Endothelial cell of umbilical vein (primary cell): Measurements from ENCODE around the gene PRKX. TPM values are rescaled to one million over a fixed set of nuclear protein-coding genes. Genes with fewer than 3 reads are reported as not detected.

ENCODE experiments used
- BruUV-seq: library from RNA; stranded (reverse); fragments of 400-500 nt; replicated peaks from 2 replicates; lab custom pipeline; 2021; lab: Mats Ljungman, UMichigan
- CTCF ChIA-PET: fragments of 300-600, 350-600 bp; sonication (Branson Sonifier 250); formaldehyde crosslinking; loops from one replicate; lab custom pipeline; 2021; ENCODE audit warnings: antibody characterized with exemption, inconsistent platforms; lab: Charles Lee
- POLR2A ChIA-PET: fragments of 300-600, 350-600 bp; sonication (Branson Sonifier 250); formaldehyde crosslinking; loops from one replicate; lab custom pipeline; 2021; ENCODE audit warnings: antibody characterized with exemption, inconsistent platforms; lab: Charles Lee
- DNase-seq: peaks from one replicate; pipeline ENCODE4 v3.0.0-alpha.2; 2011; ENCODE audit warnings: low read depth, low spot score
- FAIRE-seq: peaks from 2 replicates; lab custom pipeline; 2011; peaks lifted over from hg19 to GRCh38; lab: Jason Lieb, UNC
- H2AFZ ChIP-seq: 2 replicates; pipeline ENCODE4 v1.6.0; 2012; ENCODE audit warnings: low read depth, low read length, control low read depth, inconsistent platforms
- H3K27ac ChIP-seq: 2 replicates; pipeline ENCODE4 v1.5.1; 2011; ENCODE audit warnings: low read depth, mild to moderate bottlenecking, control low read depth, low read length, moderate library complexity; ENCODE audit not compliant: insufficient read depth
- H3K27me3 ChIP-seq, 2 experiments: 2 replicates each; pipeline versions ENCODE4 v1.6.0 to v1.6.1; 2011; ENCODE audit warnings: low read length in 2 of 2, mixed read lengths in 1 of 2; ENCODE audit not compliant: control insufficient read depth in 2 of 2, insufficient read depth in 2 of 2
- H3K36me3 ChIP-seq, 2 experiments: 2 replicates in 1 of 2; 3 replicates in 1 of 2; pipeline ENCODE4 v1.5.1; 2011; ENCODE audit warnings: low read length in 2 of 2, mild to moderate bottlenecking in 1 of 2, moderate library complexity in 1 of 2; ENCODE audit not compliant: control insufficient read depth in 2 of 2, insufficient read depth in 2 of 2; ENCODE audit errors: extremely low read depth in 1 of 2
- H3K4me1 ChIP-seq: 3 replicates; pipeline ENCODE4 v1.5.1; 2011; ENCODE audit warnings: mild to moderate bottlenecking, low read length; ENCODE audit not compliant: control insufficient read depth, insufficient read depth; ENCODE audit errors: extremely low read depth
- H3K4me2 ChIP-seq: 2 replicates; pipeline ENCODE4 v1.6.1; 2011; ENCODE audit warnings: low read length, control low read depth, mixed read lengths; ENCODE audit not compliant: insufficient read depth
- H3K4me3 ChIP-seq, 3 experiments: fragments of 200-600 bp in 1 of 3; sonication (generic), shearing (Covaris generic) in 1 of 3; replicated peaks in 1 of 3; 2 replicates each; pipeline ENCODE4 v1.5.1; 2011 to 2016; ENCODE audit warnings: control low read depth in 3 of 3, low read length in 3 of 3, mild to moderate bottlenecking in 2 of 3, inconsistent platforms in 1 of 3, low read depth in 1 of 3, moderate library complexity in 1 of 3; ENCODE audit not compliant: insufficient read depth in 1 of 3
- H3K79me2 ChIP-seq: 2 replicates; pipeline ENCODE4 v1.6.0; 2012; ENCODE audit warnings: low read length, inconsistent platforms; ENCODE audit not compliant: control insufficient read depth, insufficient read depth
- H3K9ac ChIP-seq: replicated peaks from 2 replicates; pipeline ENCODE3; 2011; ENCODE audit warnings: low read length, control low read depth; ENCODE audit not compliant: insufficient read depth; ENCODE audit errors: extremely low read depth
- H3K9me1 ChIP-seq: replicated peaks from 3 replicates; pipeline ENCODE4 v1.6.0; 2011; ENCODE audit warnings: mild to moderate bottlenecking, low read length; ENCODE audit not compliant: control insufficient read depth, insufficient read depth; ENCODE audit errors: extremely low read depth
- H3K9me3 ChIP-seq: replicated peaks from 2 replicates; pipeline ENCODE4 v1.5.1; 2012; ENCODE audit warnings: low read length, inconsistent platforms; ENCODE audit not compliant: control insufficient read depth, insufficient read depth
- H4K20me1 ChIP-seq: replicated peaks from 2 replicates; pipeline ENCODE3; 2011; ENCODE audit warnings: mild to moderate bottlenecking, low read length; ENCODE audit not compliant: control insufficient read depth, insufficient read depth; ENCODE audit errors: extremely low read depth
- EZH2 ChIP-seq: IDR thresholded peaks from 2 replicates; pipeline ENCODE4 v1.6.1; 2012; ENCODE audit warnings: borderline replicate concordance, low read depth, mild to moderate bottlenecking, moderate library complexity, low read length, inconsistent platforms; ENCODE audit not compliant: severe bottlenecking
- FOS ChIP-seq: IDR thresholded peaks from 2 replicates; pipeline ENCODE4 v1.6.1; 2011; ENCODE audit warnings: mild to moderate bottlenecking, low read length, moderate library complexity, borderline replicate concordance; ENCODE audit not compliant: insufficient read depth
- GATA2 ChIP-seq: IDR thresholded peaks from 2 replicates; pipeline ENCODE4 v1.7.0; 2011; ENCODE audit warnings: low read depth, mild to moderate bottlenecking, moderate library complexity, mixed read lengths, low read length; ENCODE audit not compliant: insufficient read length, insufficient read depth
- JUN ChIP-seq: IDR thresholded peaks from 2 replicates; pipeline ENCODE4 v1.6.1; 2011; ENCODE audit warnings: borderline replicate concordance, low read depth; ENCODE audit not compliant: insufficient read length, insufficient read depth
- MAX ChIP-seq: IDR thresholded peaks from 2 replicates; pipeline ENCODE4 v1.6.1; 2011; ENCODE audit not compliant: insufficient read depth, insufficient read length
- MYC ChIP-seq: IDR thresholded peaks from one replicate; pipeline ENCODE4 v1.6.1; 2011; ENCODE audit warnings: mild to moderate bottlenecking, low read depth, low read length
- POLR2A ChIP-seq: IDR thresholded peaks from 2 replicates; pipeline ENCODE4 v1.6.1; 2012; ENCODE audit warnings: low read depth, mild to moderate bottlenecking, control low read depth, low read length
- POLR2AphosphoS5 ChIP-seq: IDR thresholded peaks from 2 replicates; pipeline ENCODE4 v1.6.1; 2012; ENCODE audit warnings: low read depth, mild to moderate bottlenecking, control low read depth, low read length, moderate library complexity; ENCODE audit not compliant: insufficient read depth
- dilution Hi-C: fragments of 300-500 bp; cut with MboI; formaldehyde crosslinking; loops from one replicate; pipeline ENCODE4 v1.15.0; 2019; ENCODE audit warnings: low sequenced_read_pairs; ENCODE audit not compliant: extremely low pct_ligation_motif_present
- intact Hi-C: fragments of 100-400 bp; cut with micrococcal nuclease; formaldehyde crosslinking; loops from one replicate; pipeline ENCODE4 v1.10.0; 2022
- polyA plus RNA-seq, 4 experiments: library from polyadenylated mRNA; depleted of rRNA in 3 of 4; stranded (reverse) in 3 of 4; unstranded in 1 of 4; fragments of >200 nt; gene quantifications; 2 replicates each; pipeline versions ENCODE4 v1.2.1 to v1.2.3, GENCODE V29; 2011 to 2012; ENCODE audit warnings: missing spikeins in 1 of 4
- total RNA-seq: library from RNA; stranded (reverse); gene quantifications from 2 replicates; pipeline ENCODE4 v1.2.3, GENCODE V29; 2021
- TF ChIP-seq, protein P1 (sequence below), 2 donors: IDR thresholded peaks; 1 replicate in 1 of 2; 2 replicates in 1 of 2; pipeline ENCODE4 v1.5.1; 2011; ENCODE audit warnings: low read length in 2 of 2, mild to moderate bottlenecking in 2 of 2, moderate library complexity in 2 of 2, control low read depth in 1 of 2, inconsistent platforms in 1 of 2, low read depth in 1 of 2; ENCODE audit not compliant: insufficient read depth in 1 of 2; ENCODE audit errors: extremely low read depth in 1 of 2

The PRKX gene
- total and polyA plus RNA-seq, 2 donors (not counting 3 experiments of a cell fraction or from before 2014, with no cell fraction given): 11.2 to 27.5 TPM

GRCh38 chrX:3757510-3758025, 44.1 kb upstream of the PRKX start:
- Histone ChIP-seq H3K4me3 (no peak overlapping the region), H3K27ac (no peak overlapping the region), H3K9me1 (no peaks in the 10 kb centered on the region), H3K36me3 (no peaks in the 10 kb centered on the region), H3K79me2 (no peaks in the 10 kb centered on the region), H4K20me1 (no peaks in the 10 kb centered on the region), H3K4me2 (no peak overlapping the region), H3K4me1 (no peaks in the 10 kb centered on the region), H3K9me3 (no peaks in the 10 kb centered on the region), H3K9ac (no peak overlapping the region), H3K27me3 (no peaks in the 10 kb centered on the region), H2AFZ (no peak overlapping the region)
- ChIA-PET CTCF (no interaction called here), POLR2A (no interaction called here)
- intact Hi-C loops (no loop called here), dilution Hi-C loops (no loop called here)
- DNase-seq: no peak
- BruUV-seq: no TSS peak
- TF ChIP-seq POLR2AphosphoS5 (no peak), GATA2 (no peak), POLR2A (no peak), JUN (no peak), MAX (no peak), EZH2 (no peak), MYC (no peak), FOS (no peak)
- TF ChIP-seq, protein P1, sequence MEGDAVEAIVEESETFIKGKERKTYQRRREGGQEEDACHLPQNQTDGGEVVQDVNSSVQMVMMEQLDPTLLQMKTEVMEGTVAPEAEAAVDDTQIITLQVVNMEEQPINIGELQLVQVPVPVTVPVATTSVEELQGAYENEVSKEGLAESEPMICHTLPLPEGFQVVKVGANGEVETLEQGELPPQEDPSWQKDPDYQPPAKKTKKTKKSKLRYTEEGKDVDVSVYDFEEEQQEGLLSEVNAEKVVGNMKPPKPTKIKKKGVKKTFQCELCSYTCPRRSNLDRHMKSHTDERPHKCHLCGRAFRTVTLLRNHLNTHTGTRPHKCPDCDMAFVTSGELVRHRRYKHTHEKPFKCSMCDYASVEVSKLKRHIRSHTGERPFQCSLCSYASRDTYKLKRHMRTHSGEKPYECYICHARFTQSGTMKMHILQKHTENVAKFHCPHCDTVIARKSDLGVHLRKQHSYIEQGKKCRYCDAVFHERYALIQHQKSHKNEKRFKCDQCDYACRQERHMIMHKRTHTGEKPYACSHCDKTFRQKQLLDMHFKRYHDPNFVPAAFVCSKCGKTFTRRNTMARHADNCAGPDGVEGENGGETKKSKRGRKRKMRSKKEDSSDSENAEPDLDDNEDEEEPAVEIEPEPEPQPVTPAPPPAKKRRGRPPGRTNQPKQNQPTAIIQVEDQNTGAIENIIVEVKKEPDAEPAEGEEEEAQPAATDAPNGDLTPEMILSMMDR (IDR thresholded peaks at IDR 0.05; ENCODE audit: extremely low read depth in 1 of 2, insufficient read depth in 1 of 2, low read depth in 1 of 2, low read length in 2 of 2): no peak
- FAIRE-seq: no peak
